Mucosa of descending colon (tissue), 3 donors: ENCODE measurements around the gene NKX3-2. TPM values are rescaled to one million over a fixed set of nuclear protein-coding genes. Genes with fewer than 3 reads are reported as not detected.

Source experiments
- ATAC-seq: fragments of 200-7000 bp; cut with Tn5 transposase; one replicate; pipeline ENCODE4 v1.9.1; 2020; ENCODE audit warnings: mild to moderate bottlenecking, moderate library complexity
- DNase-seq, 3 donors: peaks; one replicate each; pipeline ENCODE4 v3.0.0-alpha.2; 2020
- H3K36me3 ChIP-seq: fragments of 200-600 bp; one replicate; pipeline ENCODE4 v1.8.0; 2021; ENCODE audit warnings: low read depth, mild to moderate bottlenecking
- H3K4me1 ChIP-seq: fragments of 200-600 bp; one replicate; pipeline ENCODE4 v1.8.0; 2021; ENCODE audit warnings: low read depth, mild to moderate bottlenecking
- H3K4me3 ChIP-seq: fragments of 200-600 bp; one replicate; pipeline ENCODE4 v1.8.0; 2021; ENCODE audit warnings: mild to moderate bottlenecking
- H3K9me3 ChIP-seq: fragments of 200-600 bp; one replicate; pipeline ENCODE4 v1.8.0; 2021; ENCODE audit warnings: mild to moderate bottlenecking
- CTCF ChIP-seq: fragments of 200-600 bp; IDR thresholded peaks from one replicate; pipeline ENCODE4 v1.8.0; 2022; ENCODE audit warnings: antibody characterized with exemption, mild to moderate bottlenecking
- intact Hi-C, 2 donors: fragments of 100-400 bp; cut with DNase I in 1 of 2; cut with micrococcal nuclease in 1 of 2; formaldehyde crosslinking; loops; one replicate each; pipeline versions ENCODE4 v1.11.0 to v1.11.1; 2022; cut with DNase I, micrococcal nuclease
- total RNA-seq, 3 donors: library from RNA; stranded (reverse); fragmentation: NEBNext Ultra II Directional in 2 of 3; extraction: Animal tissue kit (Norgen Biotek cat#: 25700) in 2 of 3; gene quantifications; one replicate each; pipeline versions ENCODE4 v1.2.1 to v1.2.4, GENCODE V29; 2021 to 2023
- donor health status: DM: no; HTN: no; CAD: no; lungs with moderate emphysema.
- donor health status: DM: no; HTN: no; CAD: no.
- donor health status: DM: no; HTN: yes; CAD: no.

The NKX3-2 gene
- total RNA-seq, 3 donors from 2014 or later = 0.61 to 26.3 (median 0.72) TPM

GRCh38 chr4:13559413-13559812 is 15.1 kb upstream of the NKX3-2 start:
- TF ChIP-seq CTCF = no peak
- no peak for ATAC-seq
- DNase-seq = no peak
- Histone ChIP-seq H3K4me3 (no peak overlapping the region), H3K4me1 (no peaks in the 10 kb centered on the region), H3K9me3 (no peaks in the 10 kb centered on the region), H3K36me3 (no peaks in the 10 kb centered on the region)
- intact Hi-C loops = no loop called here

- Histone ChIP-seq H3K36me3 (no peaks in the 10 kb centered on the region), H3K4me1 (no peaks in the 10 kb centered on the region), H3K4me3 (no peak overlapping the region), H3K9me3 (no peaks in the 10 kb centered on the region)
- intact Hi-C loops = no loop called here
- ATAC-seq (no peak), DNase-seq (no peak)
- no peak for TF ChIP-seq CTCF
Measured at GRCh38 chr4:13558881-13559280, 14.6 kb upstream of the NKX3-2 start.

- TF ChIP-seq CTCF = no peak
- Histone ChIP-seq H3K4me3 (no peak overlapping the region), H3K9me3 (no peaks in the 10 kb centered on the region), H3K36me3 (no peaks in the 10 kb centered on the region), H3K4me1 (no peaks in the 10 kb centered on the region)
- ATAC-seq (no peak), DNase-seq (no peak)
- intact Hi-C loops = no loop called here
Measured at GRCh38 chr4:13555325-13555724, 11.0 kb upstream of the NKX3-2 start.

GRCh38 chr4:13553081-13553480 is 8.8 kb upstream of the NKX3-2 start:
- no peak for ATAC-seq
- no peaks in the 10 kb centered on the region for H3K9me3 ChIP-seq
- H3K36me3 ChIP-seq = no peaks in the 10 kb centered on the region
- TF ChIP-seq CTCF = no peak
- H3K4me3 ChIP-seq = no peak overlapping the region
- peaks cover 6% of the 10 kb centered on the region for H3K4me1 ChIP-seq
- no peak for DNase-seq
- intact Hi-C loops = loop anchor here in 1 of 2 donors (5.0 kb wide), 1 partner anchor 821 kb away; no protein-coding TSS in a partner anchor

- no peak overlapping the region for H3K4me3 ChIP-seq
- intact Hi-C loops = loop anchor here (5.0 kb wide), 2 partner anchors 697 to 822 kb away; no protein-coding TSS in a partner anchor
- H3K36me3 ChIP-seq = no peaks in the 10 kb centered on the region
- H3K4me1 ChIP-seq = peaks cover 16% of the 10 kb centered on the region
- ATAC-seq (peak; percentile 70), DNase-seq (peak in 2 of 3 donors; percentile 91 to 95)
- peak; percentile 63 for TF ChIP-seq CTCF
- H3K9me3 ChIP-seq = no peaks in the 10 kb centered on the region
Measured at GRCh38 chr4:13548984-13549546, 4.8 kb upstream of the NKX3-2 start.
